ENCODE results near the gene RPGRIP1L. TPM values are rescaled to one million over a fixed set of nuclear protein-coding genes. Genes with fewer than 3 reads are reported as not detected.

RPGRIP1L gene
- total RNA-seq, 1 experiment from 2014 or later, result 10.3 TPM

DNA sequence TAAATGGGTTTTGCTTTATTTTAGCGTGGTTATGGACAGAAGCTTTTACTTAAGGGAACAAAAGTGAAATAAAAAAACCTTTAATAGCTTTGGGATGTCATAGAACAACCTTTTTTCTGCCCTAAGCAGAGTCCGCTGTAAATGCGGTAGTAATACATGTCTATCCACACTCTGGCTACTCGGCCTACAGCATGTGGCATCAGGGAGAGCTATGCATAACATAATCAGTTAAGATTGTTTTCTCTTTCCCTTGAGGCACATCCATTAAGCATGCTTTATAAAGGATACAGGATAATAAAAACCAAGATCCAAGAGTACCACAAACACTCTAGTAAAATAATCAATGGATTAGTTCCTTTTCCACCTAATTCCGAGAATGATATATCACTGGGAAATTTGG is 10.3 kb downstream of the RPGRIP1L start:
- no peaks in the 10 kb centered on the region for H3K4me1 ChIP-seq (ENCODE audit: control insufficient read depth in 1 of 2, insufficient read depth in 2 of 2, low read length in 2 of 2)
- H3K27me3 ChIP-seq (ENCODE audit: insufficient read depth, low read length), result no peaks in the 10 kb centered on the region
- TF ChIP-seq EZH2phosphoT487 (IDR thresholded peaks at IDR 0.05; ENCODE audit: borderline replicate concordance) (no peak), ZNF274 (IDR thresholded peaks at IDR 0.05; ENCODE audit: low read depth, low read length) (no peak), SRF (IDR thresholded peaks at IDR 0.05; ENCODE audit: low read depth) (no peak), CBX3 (IDR thresholded peaks at IDR 0.05; ENCODE audit: low read depth) (no peak), ELF1 (IDR thresholded peaks at IDR 0.05; ENCODE audit: borderline replicate concordance, low read depth) (no peak), EZH2 (IDR thresholded peaks at IDR 0.05) (no peak)
- TF ChIP-seq, protein P1, sequence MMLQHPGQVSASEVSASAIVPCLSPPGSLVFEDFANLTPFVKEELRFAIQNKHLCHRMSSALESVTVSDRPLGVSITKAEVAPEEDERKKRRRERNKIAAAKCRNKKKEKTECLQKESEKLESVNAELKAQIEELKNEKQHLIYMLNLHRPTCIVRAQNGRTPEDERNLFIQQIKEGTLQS (IDR thresholded peaks at IDR 0.05), result no peak
- TF ChIP-seq, protein P2, sequence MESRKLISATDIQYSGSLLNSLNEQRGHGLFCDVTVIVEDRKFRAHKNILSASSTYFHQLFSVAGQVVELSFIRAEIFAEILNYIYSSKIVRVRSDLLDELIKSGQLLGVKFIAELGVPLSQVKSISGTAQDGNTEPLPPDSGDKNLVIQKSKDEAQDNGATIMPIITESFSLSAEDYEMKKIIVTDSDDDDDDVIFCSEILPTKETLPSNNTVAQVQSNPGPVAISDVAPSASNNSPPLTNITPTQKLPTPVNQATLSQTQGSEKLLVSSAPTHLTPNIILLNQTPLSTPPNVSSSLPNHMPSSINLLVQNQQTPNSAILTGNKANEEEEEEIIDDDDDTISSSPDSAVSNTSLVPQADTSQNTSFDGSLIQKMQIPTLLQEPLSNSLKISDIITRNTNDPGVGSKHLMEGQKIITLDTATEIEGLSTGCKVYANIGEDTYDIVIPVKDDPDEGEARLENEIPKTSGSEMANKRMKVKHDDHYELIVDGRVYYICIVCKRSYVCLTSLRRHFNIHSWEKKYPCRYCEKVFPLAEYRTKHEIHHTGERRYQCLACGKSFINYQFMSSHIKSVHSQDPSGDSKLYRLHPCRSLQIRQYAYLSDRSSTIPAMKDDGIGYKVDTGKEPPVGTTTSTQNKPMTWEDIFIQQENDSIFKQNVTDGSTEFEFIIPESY (IDR thresholded peaks at IDR 0.05; ENCODE audit: extremely low read depth, insufficient replicate concordance, low read length), result no peak
- no peaks in the 10 kb centered on the region for H3K79me2 ChIP-seq (ENCODE audit: insufficient read depth, low read length)
- H3K4me3 ChIP-seq (replicated peaks in 1 of 2; ENCODE audit: low read depth in 1 of 2, low read length in 2 of 2), result no peak overlapping the region
- H2AFZ ChIP-seq (ENCODE audit: low read depth, low read length, poor library complexity, severe bottlenecking), result no peak overlapping the region
- H4K20me1 ChIP-seq (ENCODE audit: insufficient read depth), result no peaks in the 10 kb centered on the region
- no TSS peak for BruUV-seq (replicated peaks)
- RAD21 ChIA-PET (ENCODE audit: low non-redundant PET in 1 of 2, low total read pairs in 2 of 2, uncharacterized antibody in 2 of 2, unreplicated experiment in 2 of 2), result no interaction called here
- no peak for ATAC-seq
- H3K4me2 ChIP-seq (ENCODE audit: low read length), result no peak overlapping the region
- intact Hi-C loops (cut with micrococcal nuclease), result no loop called here
- H3K9me3 ChIP-seq (ENCODE audit: control insufficient read depth in 1 of 2, insufficient read depth in 1 of 2, low read depth in 1 of 2, low read length in 2 of 2), result no peaks in the 10 kb centered on the region
- H3K9ac ChIP-seq (ENCODE audit: low read length), result no peak overlapping the region
- H3K9me2 ChIP-seq (ENCODE audit: insufficient read depth), result no peaks in the 10 kb centered on the region
- H3K36me3 ChIP-seq (ENCODE audit: control insufficient read depth in 1 of 2, insufficient read depth in 2 of 2, low read length in 2 of 2), result peaks cover 0 to 3% of the 10 kb centered on the region in 2 experiments; a peak in 1 of 4 replicates
- H3K27ac ChIP-seq (ENCODE audit: low read depth, low read length), result no peak overlapping the region
- no peak for DNase-seq (ENCODE audit: low read depth, low spot score)
- CTCF ChIA-PET, result no interaction called here
- POLR2A ChIA-PET, result no interaction called here

DNA sequence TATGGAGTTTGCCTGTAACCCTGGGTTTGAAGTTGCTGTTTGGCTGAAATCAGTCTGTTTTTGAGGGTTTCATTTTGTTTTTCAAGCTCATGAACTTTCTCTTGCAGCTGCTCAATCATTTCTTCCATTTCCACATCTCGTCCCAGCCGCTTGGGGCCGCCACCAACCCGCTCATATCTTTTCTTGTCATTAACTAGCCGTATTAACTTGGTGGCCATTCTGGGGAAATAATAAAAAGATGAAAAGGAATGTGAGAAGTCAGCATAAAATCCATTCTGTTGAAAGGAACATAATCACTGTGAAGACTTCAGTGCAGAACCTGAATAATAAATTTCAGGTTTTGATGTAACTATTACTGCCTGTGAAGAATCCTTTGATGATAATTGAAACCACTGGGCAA is 11.5 kb downstream of the RPGRIP1L start:
- ChIA-PET RAD21 (ENCODE audit: low non-redundant PET in 1 of 2, low total read pairs in 2 of 2, uncharacterized antibody in 2 of 2, unreplicated experiment in 2 of 2) (no interaction called here), CTCF (no interaction called here), POLR2A (no interaction called here)
- ATAC-seq (no peak), DNase-seq (ENCODE audit: low read depth, low spot score) (no peak)
- Histone ChIP-seq H2AFZ (ENCODE audit: low read depth, low read length, poor library complexity, severe bottlenecking) (no peak overlapping the region), H3K9me3 (ENCODE audit: control insufficient read depth in 1 of 2, insufficient read depth in 1 of 2, low read depth in 1 of 2, low read length in 2 of 2) (no peaks in the 10 kb centered on the region), H3K79me2 (ENCODE audit: insufficient read depth, low read length) (no peaks in the 10 kb centered on the region), H3K27me3 (ENCODE audit: insufficient read depth, low read length) (no peaks in the 10 kb centered on the region), H3K9ac (ENCODE audit: low read length) (no peak overlapping the region), H3K4me1 (ENCODE audit: control insufficient read depth in 1 of 2, insufficient read depth in 2 of 2, low read length in 2 of 2) (no peaks in the 10 kb centered on the region), H3K4me3 (replicated peaks in 1 of 2; ENCODE audit: low read depth in 1 of 2, low read length in 2 of 2) (no peak overlapping the region), H3K27ac (ENCODE audit: low read depth, low read length) (no peak overlapping the region), H4K20me1 (ENCODE audit: insufficient read depth) (no peaks in the 10 kb centered on the region), H3K4me2 (ENCODE audit: low read length) (no peak overlapping the region), H3K9me2 (ENCODE audit: insufficient read depth) (no peaks in the 10 kb centered on the region), H3K36me3 (ENCODE audit: control insufficient read depth in 1 of 2, insufficient read depth in 2 of 2, low read length in 2 of 2) (peaks cover 0 to 6% of the 10 kb centered on the region in 2 experiments; a peak in 2 of 4 replicates)
- intact Hi-C loops (cut with micrococcal nuclease), result no loop called here
- BruUV-seq (replicated peaks), result no TSS peak
- TF ChIP-seq SIN3A (IDR thresholded peaks at IDR 0.05; ENCODE audit: low read depth), result no peak
- no peak for TF ChIP-seq CEBPB (IDR thresholded peaks at IDR 0.05; ENCODE audit: low read depth)
- TF ChIP-seq, protein P3, sequence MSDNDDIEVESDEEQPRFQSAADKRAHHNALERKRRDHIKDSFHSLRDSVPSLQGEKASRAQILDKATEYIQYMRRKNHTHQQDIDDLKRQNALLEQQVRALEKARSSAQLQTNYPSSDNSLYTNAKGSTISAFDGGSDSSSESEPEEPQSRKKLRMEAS (IDR thresholded peaks at IDR 0.05), result no peak
- no peak for TF ChIP-seq EZH2phosphoT487 (IDR thresholded peaks at IDR 0.05; ENCODE audit: borderline replicate concordance)
- no peak for TF ChIP-seq ZFX (IDR thresholded peaks at IDR 0.05)
- TF ChIP-seq, protein P4, sequence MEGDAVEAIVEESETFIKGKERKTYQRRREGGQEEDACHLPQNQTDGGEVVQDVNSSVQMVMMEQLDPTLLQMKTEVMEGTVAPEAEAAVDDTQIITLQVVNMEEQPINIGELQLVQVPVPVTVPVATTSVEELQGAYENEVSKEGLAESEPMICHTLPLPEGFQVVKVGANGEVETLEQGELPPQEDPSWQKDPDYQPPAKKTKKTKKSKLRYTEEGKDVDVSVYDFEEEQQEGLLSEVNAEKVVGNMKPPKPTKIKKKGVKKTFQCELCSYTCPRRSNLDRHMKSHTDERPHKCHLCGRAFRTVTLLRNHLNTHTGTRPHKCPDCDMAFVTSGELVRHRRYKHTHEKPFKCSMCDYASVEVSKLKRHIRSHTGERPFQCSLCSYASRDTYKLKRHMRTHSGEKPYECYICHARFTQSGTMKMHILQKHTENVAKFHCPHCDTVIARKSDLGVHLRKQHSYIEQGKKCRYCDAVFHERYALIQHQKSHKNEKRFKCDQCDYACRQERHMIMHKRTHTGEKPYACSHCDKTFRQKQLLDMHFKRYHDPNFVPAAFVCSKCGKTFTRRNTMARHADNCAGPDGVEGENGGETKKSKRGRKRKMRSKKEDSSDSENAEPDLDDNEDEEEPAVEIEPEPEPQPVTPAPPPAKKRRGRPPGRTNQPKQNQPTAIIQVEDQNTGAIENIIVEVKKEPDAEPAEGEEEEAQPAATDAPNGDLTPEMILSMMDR (IDR thresholded peaks at IDR 0.05 in 2 of 3, conservative IDR thresholded peaks at IDR 0.05 in 1 of 3; ENCODE audit: borderline replicate concordance in 1 of 3, insufficient read depth in 1 of 3, low read depth in 2 of 3, low read length in 2 of 3), result no peak
- no peak for TF ChIP-seq POLR2A (IDR thresholded peaks at IDR 0.05; ENCODE audit: borderline replicate concordance, extremely low read depth, insufficient read depth, insufficient read length)
- TF ChIP-seq EGR1 (IDR thresholded peaks at IDR 0.05; ENCODE audit: low read depth), result no peak
- no peak for TF ChIP-seq EZH2 (IDR thresholded peaks at IDR 0.05)
- no peak for TF ChIP-seq SRF (IDR thresholded peaks at IDR 0.05; ENCODE audit: low read depth)
- TF ChIP-seq SP1 (IDR thresholded peaks at IDR 0.05; ENCODE audit: low read depth), result no peak
- TF ChIP-seq POLR2AphosphoS5 (IDR thresholded peaks at IDR 0.05; ENCODE audit: low read depth, low read length), result no peak
- TF ChIP-seq YY1 (IDR thresholded peaks at IDR 0.05; ENCODE audit: extremely low read depth, insufficient replicate concordance, low read depth, low read length), result no peak
- TF ChIP-seq TCF7L2 (IDR thresholded peaks at IDR 0.05; ENCODE audit: borderline replicate concordance, extremely low read depth, insufficient read depth, insufficient read length), result no peak

Data from HCT116 (cell line).